ENCODE results near the gene CHN2. TPM values are rescaled to one million over a fixed set of nuclear protein-coding genes. Genes with fewer than 3 reads are reported as not detected.

The CHN2 gene
- polyA plus RNA-seq, 1 of the 3 experiments (the other 2 are of a cell fraction): 0.02 TPM

DNA sequence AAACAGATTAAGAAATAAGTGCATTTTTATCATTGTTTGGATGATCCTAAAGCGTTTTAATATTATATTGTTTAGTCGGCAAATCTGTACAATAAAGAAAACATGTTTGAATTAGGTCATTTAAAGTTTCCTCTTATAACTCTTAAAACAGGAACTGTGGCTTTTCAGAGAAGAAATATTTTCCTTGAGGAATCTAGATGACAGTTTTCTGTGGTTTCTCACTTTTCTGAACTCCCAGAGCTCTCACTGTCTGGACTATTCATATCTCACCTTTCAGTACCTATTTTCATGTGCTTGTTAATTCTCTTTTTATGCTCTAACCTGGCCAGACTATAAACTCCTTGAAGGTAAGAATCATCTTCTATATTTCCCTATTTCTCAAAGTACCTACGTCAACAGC is 135.1 kb downstream of the CHN2 start (continued):
- TF ChIP-seq ELF1 (IDR thresholded peaks at IDR 0.05): no peak
- TF ChIP-seq GABPA (IDR thresholded peaks at IDR 0.05; ENCODE audit: low read depth): no peak
- TF ChIP-seq FOXM1 (IDR thresholded peaks at IDR 0.05; ENCODE audit: low read depth): no peak
- TF ChIP-seq RCOR1 (IDR thresholded peaks at IDR 0.05; ENCODE audit: low read length): no peak
- TF ChIP-seq, protein P1, sequence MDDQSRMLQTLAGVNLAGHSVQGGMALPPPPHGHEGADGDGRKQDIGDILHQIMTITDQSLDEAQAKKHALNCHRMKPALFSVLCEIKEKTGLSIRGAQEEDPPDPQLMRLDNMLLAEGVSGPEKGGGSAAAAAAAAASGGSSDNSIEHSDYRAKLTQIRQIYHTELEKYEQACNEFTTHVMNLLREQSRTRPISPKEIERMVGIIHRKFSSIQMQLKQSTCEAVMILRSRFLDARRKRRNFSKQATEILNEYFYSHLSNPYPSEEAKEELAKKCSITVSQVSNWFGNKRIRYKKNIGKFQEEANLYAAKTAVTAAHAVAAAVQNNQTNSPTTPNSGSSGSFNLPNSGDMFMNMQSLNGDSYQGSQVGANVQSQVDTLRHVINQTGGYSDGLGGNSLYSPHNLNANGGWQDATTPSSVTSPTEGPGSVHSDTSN (IDR thresholded peaks at IDR 0.05): no peak

DNA sequence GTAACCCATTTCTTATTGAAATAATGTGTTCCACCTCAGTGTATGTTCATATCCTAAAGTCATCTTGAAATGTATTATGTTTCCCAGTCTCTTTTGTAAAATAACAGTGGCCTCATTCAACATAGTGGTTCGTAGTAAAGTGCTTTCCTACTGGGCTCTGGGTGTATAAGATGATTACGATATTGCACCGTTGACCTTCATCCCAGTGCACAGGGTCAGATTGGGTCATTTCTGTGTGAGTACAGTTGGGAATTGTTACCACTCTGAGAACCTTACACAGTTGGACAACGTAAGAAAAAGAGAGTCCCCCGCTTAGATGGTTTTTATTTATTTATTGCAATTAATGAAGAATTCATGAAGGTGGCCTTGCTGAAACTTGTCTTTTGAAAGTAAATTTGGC is 135.6 kb downstream of the CHN2 start:
- TF ChIP-seq, protein P2, sequence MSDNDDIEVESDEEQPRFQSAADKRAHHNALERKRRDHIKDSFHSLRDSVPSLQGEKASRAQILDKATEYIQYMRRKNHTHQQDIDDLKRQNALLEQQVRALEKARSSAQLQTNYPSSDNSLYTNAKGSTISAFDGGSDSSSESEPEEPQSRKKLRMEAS (IDR thresholded peaks at IDR 0.05; ENCODE audit: low read depth): no peak
- no peak for TF ChIP-seq TCF12 (IDR thresholded peaks at IDR 0.05)
- TF ChIP-seq RAD21 (IDR thresholded peaks at IDR 0.05; ENCODE audit: low read length): no peak
- no peak for TF ChIP-seq MXI1 (IDR thresholded peaks at IDR 0.05; ENCODE audit: low read depth, low read length)
- no peak for TF ChIP-seq EZH2phosphoT487 (IDR thresholded peaks at IDR 0.05; ENCODE audit: borderline replicate concordance, low read depth)
- TF ChIP-seq, protein P1 (IDR thresholded peaks at IDR 0.05): no peak
- no peak for DNase-seq
- 76% methylated on average over 5 of the region's 5 CpGs for WGBS (ENCODE audit: low lambda C conversion rate)
- H4K20me1 ChIP-seq (ENCODE audit: insufficient read depth): no peaks in the 10 kb centered on the region
- no peak overlapping the region for H2AFZ ChIP-seq (ENCODE audit: low read depth)
- no peaks in the 10 kb centered on the region for H3K9me3 ChIP-seq
- H3K9me2 ChIP-seq: no peaks in the 10 kb centered on the region
- CTCF ChIA-PET: interaction anchor here (0.8 to 2.0 kb wide), 2 partner anchors 92 to 403 kb away, joined by 3 to 7 read pairs; no protein-coding TSS in a partner anchor
- no peak overlapping the region for H3K9ac ChIP-seq
- H3K4me2 ChIP-seq: no peak overlapping the region
- H3K79me2 ChIP-seq (ENCODE audit: insufficient read depth): no peaks in the 10 kb centered on the region
- no peaks in the 10 kb centered on the region for H3K27me3 ChIP-seq (ENCODE audit: insufficient read depth)
- H3K4me1 ChIP-seq (ENCODE audit: control insufficient read depth in 1 of 2, insufficient read depth in 2 of 2, low read depth in 1 of 2, low read length in 1 of 2): peaks cover 2 to 6% of the 10 kb centered on the region in 2 experiments; a peak in 3 of 4 replicates
- H3K4me3 ChIP-seq (ENCODE audit: low read depth in 2 of 2, low read length in 1 of 2): no peak overlapping the region
- H3F3A ChIP-seq (replicated peaks; ENCODE audit: insufficient read depth): no peaks in the 10 kb centered on the region
- POLR2A ChIA-PET: no interaction called here
- H3K36me3 ChIP-seq (replicated peaks in 1 of 2; ENCODE audit: control insufficient read depth in 1 of 2, insufficient read depth in 2 of 2, low read length in 1 of 2): no peaks in the 10 kb centered on the region
- H3K27ac ChIP-seq (ENCODE audit: low read depth in 2 of 2, low read length in 1 of 2): no peak overlapping the region

DNA sequence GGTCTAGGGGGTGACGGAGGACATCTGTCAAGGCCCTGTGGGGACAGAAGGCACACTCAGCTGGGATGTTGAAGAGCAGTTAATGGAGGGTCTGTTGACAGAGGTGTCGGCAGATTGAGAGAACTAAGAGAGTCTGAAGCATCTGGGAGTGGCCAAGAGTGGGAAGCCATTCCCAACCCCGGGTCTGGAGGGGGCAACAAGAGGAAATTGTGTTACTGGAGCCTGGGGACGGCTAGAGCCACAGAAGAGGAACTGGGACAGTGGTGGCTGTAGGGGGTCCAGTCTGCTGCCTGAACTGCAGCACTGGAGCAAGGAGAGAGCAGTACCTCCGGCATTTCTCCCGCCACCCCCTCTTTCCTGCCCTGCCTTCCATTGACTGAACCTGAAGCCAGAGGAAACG is 136.6 kb downstream of the CHN2 start:
- Histone ChIP-seq H4K20me1 (ENCODE audit: insufficient read depth) (no peaks in the 10 kb centered on the region; the same call in 1 of the 2 replicates), H2AFZ (ENCODE audit: low read depth) (no peak overlapping the region), H3K36me3 (replicated peaks in 1 of 2; ENCODE audit: control insufficient read depth in 1 of 2, insufficient read depth in 2 of 2, low read length in 1 of 2) (no peaks in the 10 kb centered on the region), H3K27me3 (ENCODE audit: insufficient read depth) (0 out of 2 replicates have a peak, but pooled peaks cover 3% of the 10 kb centered on the region), H3K9me2 (no peaks in the 10 kb centered on the region), H3K9me3 (no peaks in the 10 kb centered on the region), H3K79me2 (ENCODE audit: insufficient read depth) (no peaks in the 10 kb centered on the region), H3K9ac (no peak overlapping the region), H3K4me2 (no peak overlapping the region), H3K4me3 (ENCODE audit: low read depth in 2 of 2, low read length in 1 of 2) (no peak overlapping the region), H3K4me1 (ENCODE audit: control insufficient read depth in 1 of 2, insufficient read depth in 2 of 2, low read depth in 1 of 2, low read length in 1 of 2) (peaks cover 6 to 9% of the 10 kb centered on the region in 2 experiments; a peak in 3 of 4 replicates), H3F3A (replicated peaks; ENCODE audit: insufficient read depth) (no peaks in the 10 kb centered on the region), H3K27ac (ENCODE audit: low read depth in 2 of 2, low read length in 1 of 2) (no peak overlapping the region)
- CTCF ChIA-PET: interaction anchor here (1.1 to 2.4 kb wide), 2 partner anchors 13 to 15 kb away, joined by 3 to 8 read pairs; no protein-coding TSS in a partner anchor
- DNase-seq: no peak
- POLR2A ChIA-PET: no interaction called here
- 37% methylated on average over 7 of the region's 7 CpGs for WGBS (ENCODE audit: low lambda C conversion rate)
- TF ChIP-seq, protein P3, sequence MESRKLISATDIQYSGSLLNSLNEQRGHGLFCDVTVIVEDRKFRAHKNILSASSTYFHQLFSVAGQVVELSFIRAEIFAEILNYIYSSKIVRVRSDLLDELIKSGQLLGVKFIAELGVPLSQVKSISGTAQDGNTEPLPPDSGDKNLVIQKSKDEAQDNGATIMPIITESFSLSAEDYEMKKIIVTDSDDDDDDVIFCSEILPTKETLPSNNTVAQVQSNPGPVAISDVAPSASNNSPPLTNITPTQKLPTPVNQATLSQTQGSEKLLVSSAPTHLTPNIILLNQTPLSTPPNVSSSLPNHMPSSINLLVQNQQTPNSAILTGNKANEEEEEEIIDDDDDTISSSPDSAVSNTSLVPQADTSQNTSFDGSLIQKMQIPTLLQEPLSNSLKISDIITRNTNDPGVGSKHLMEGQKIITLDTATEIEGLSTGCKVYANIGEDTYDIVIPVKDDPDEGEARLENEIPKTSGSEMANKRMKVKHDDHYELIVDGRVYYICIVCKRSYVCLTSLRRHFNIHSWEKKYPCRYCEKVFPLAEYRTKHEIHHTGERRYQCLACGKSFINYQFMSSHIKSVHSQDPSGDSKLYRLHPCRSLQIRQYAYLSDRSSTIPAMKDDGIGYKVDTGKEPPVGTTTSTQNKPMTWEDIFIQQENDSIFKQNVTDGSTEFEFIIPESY (IDR thresholded peaks at IDR 0.05; ENCODE audit: borderline replicate concordance, low read depth): no peak
- TF ChIP-seq EZH2phosphoT487 (IDR thresholded peaks at IDR 0.05; ENCODE audit: borderline replicate concordance, low read depth) (no peak), POLR2AphosphoS5 (IDR thresholded peaks at IDR 0.05; ENCODE audit: low read depth, low read length) (no peak), SIN3A (IDR thresholded peaks at IDR 0.05; ENCODE audit: borderline replicate concordance, low read depth, low read length) (no peak), FOXJ3 (CRISPR knock-in tag; IDR thresholded peaks at IDR 0.05) (no peak)
- TF ChIP-seq, protein P4, sequence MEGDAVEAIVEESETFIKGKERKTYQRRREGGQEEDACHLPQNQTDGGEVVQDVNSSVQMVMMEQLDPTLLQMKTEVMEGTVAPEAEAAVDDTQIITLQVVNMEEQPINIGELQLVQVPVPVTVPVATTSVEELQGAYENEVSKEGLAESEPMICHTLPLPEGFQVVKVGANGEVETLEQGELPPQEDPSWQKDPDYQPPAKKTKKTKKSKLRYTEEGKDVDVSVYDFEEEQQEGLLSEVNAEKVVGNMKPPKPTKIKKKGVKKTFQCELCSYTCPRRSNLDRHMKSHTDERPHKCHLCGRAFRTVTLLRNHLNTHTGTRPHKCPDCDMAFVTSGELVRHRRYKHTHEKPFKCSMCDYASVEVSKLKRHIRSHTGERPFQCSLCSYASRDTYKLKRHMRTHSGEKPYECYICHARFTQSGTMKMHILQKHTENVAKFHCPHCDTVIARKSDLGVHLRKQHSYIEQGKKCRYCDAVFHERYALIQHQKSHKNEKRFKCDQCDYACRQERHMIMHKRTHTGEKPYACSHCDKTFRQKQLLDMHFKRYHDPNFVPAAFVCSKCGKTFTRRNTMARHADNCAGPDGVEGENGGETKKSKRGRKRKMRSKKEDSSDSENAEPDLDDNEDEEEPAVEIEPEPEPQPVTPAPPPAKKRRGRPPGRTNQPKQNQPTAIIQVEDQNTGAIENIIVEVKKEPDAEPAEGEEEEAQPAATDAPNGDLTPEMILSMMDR (IDR thresholded peaks at IDR 0.05): no peak
- TF ChIP-seq, protein P5, sequence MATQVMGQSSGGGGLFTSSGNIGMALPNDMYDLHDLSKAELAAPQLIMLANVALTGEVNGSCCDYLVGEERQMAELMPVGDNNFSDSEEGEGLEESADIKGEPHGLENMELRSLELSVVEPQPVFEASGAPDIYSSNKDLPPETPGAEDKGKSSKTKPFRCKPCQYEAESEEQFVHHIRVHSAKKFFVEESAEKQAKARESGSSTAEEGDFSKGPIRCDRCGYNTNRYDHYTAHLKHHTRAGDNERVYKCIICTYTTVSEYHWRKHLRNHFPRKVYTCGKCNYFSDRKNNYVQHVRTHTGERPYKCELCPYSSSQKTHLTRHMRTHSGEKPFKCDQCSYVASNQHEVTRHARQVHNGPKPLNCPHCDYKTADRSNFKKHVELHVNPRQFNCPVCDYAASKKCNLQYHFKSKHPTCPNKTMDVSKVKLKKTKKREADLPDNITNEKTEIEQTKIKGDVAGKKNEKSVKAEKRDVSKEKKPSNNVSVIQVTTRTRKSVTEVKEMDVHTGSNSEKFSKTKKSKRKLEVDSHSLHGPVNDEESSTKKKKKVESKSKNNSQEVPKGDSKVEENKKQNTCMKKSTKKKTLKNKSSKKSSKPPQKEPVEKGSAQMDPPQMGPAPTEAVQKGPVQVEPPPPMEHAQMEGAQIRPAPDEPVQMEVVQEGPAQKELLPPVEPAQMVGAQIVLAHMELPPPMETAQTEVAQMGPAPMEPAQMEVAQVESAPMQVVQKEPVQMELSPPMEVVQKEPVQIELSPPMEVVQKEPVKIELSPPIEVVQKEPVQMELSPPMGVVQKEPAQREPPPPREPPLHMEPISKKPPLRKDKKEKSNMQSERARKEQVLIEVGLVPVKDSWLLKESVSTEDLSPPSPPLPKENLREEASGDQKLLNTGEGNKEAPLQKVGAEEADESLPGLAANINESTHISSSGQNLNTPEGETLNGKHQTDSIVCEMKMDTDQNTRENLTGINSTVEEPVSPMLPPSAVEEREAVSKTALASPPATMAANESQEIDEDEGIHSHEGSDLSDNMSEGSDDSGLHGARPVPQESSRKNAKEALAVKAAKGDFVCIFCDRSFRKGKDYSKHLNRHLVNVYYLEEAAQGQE (IDR thresholded peaks at IDR 0.05; ENCODE audit: low read depth, low read length): no peak
